Endothelial cell of umbilical vein (primary cell): ENCODE results near the gene FAM222A. TPM values are rescaled to one million over a fixed set of nuclear protein-coding genes. Genes with fewer than 3 reads are reported as not detected.

Source experiments
- BruUV-seq: library from RNA; stranded (reverse); fragments of 400-500 nt; replicated peaks from 2 replicates; lab custom pipeline; 2021; lab: Mats Ljungman, UMichigan
- CTCF ChIA-PET: fragments of 300-600, 350-600 bp; sonication (Branson Sonifier 250); formaldehyde crosslinking; loops from one replicate; lab custom pipeline; 2021; ENCODE audit warnings: antibody characterized with exemption, inconsistent platforms; lab: Charles Lee
- POLR2A ChIA-PET: fragments of 300-600, 350-600 bp; sonication (Branson Sonifier 250); formaldehyde crosslinking; loops from one replicate; lab custom pipeline; 2021; ENCODE audit warnings: antibody characterized with exemption, inconsistent platforms; lab: Charles Lee
- DNase-seq: peaks from one replicate; pipeline ENCODE4 v3.0.0-alpha.2; 2011; ENCODE audit warnings: low read depth, low spot score
- FAIRE-seq: peaks from 2 replicates; lab custom pipeline; 2011; peaks lifted over from hg19 to GRCh38; lab: Jason Lieb, UNC
- H2AFZ ChIP-seq: 2 replicates; pipeline ENCODE4 v1.6.0; 2012; ENCODE audit warnings: low read depth, low read length, control low read depth, inconsistent platforms
- H3K27ac ChIP-seq: 2 replicates; pipeline ENCODE4 v1.5.1; 2011; ENCODE audit warnings: low read depth, mild to moderate bottlenecking, control low read depth, low read length, moderate library complexity; ENCODE audit not compliant: insufficient read depth
- H3K27me3 ChIP-seq, 2 experiments: 2 replicates each; pipeline versions ENCODE4 v1.6.0 to v1.6.1; 2011; ENCODE audit warnings: low read length in 2 of 2, mixed read lengths in 1 of 2; ENCODE audit not compliant: control insufficient read depth in 2 of 2, insufficient read depth in 2 of 2
- H3K36me3 ChIP-seq, 2 experiments: 2 replicates in 1 of 2; 3 replicates in 1 of 2; pipeline ENCODE4 v1.5.1; 2011; ENCODE audit warnings: low read length in 2 of 2, mild to moderate bottlenecking in 1 of 2, moderate library complexity in 1 of 2; ENCODE audit not compliant: control insufficient read depth in 2 of 2, insufficient read depth in 2 of 2; ENCODE audit errors: extremely low read depth in 1 of 2
- H3K4me1 ChIP-seq: 3 replicates; pipeline ENCODE4 v1.5.1; 2011; ENCODE audit warnings: mild to moderate bottlenecking, low read length; ENCODE audit not compliant: control insufficient read depth, insufficient read depth; ENCODE audit errors: extremely low read depth
- H3K4me2 ChIP-seq: 2 replicates; pipeline ENCODE4 v1.6.1; 2011; ENCODE audit warnings: low read length, control low read depth, mixed read lengths; ENCODE audit not compliant: insufficient read depth
- H3K4me3 ChIP-seq, 3 experiments: fragments of 200-600 bp in 1 of 3; sonication (generic), shearing (Covaris generic) in 1 of 3; replicated peaks in 1 of 3; 2 replicates each; pipeline ENCODE4 v1.5.1; 2011 to 2016; ENCODE audit warnings: control low read depth in 3 of 3, low read length in 3 of 3, mild to moderate bottlenecking in 2 of 3, inconsistent platforms in 1 of 3, low read depth in 1 of 3, moderate library complexity in 1 of 3; ENCODE audit not compliant: insufficient read depth in 1 of 3
- H3K79me2 ChIP-seq: 2 replicates; pipeline ENCODE4 v1.6.0; 2012; ENCODE audit warnings: low read length, inconsistent platforms; ENCODE audit not compliant: control insufficient read depth, insufficient read depth
- H3K9ac ChIP-seq: replicated peaks from 2 replicates; pipeline ENCODE3; 2011; ENCODE audit warnings: low read length, control low read depth; ENCODE audit not compliant: insufficient read depth; ENCODE audit errors: extremely low read depth
- H3K9me1 ChIP-seq: replicated peaks from 3 replicates; pipeline ENCODE4 v1.6.0; 2011; ENCODE audit warnings: mild to moderate bottlenecking, low read length; ENCODE audit not compliant: control insufficient read depth, insufficient read depth; ENCODE audit errors: extremely low read depth
- H3K9me3 ChIP-seq: replicated peaks from 2 replicates; pipeline ENCODE4 v1.5.1; 2012; ENCODE audit warnings: low read length, inconsistent platforms; ENCODE audit not compliant: control insufficient read depth, insufficient read depth
- H4K20me1 ChIP-seq: replicated peaks from 2 replicates; pipeline ENCODE3; 2011; ENCODE audit warnings: mild to moderate bottlenecking, low read length; ENCODE audit not compliant: control insufficient read depth, insufficient read depth; ENCODE audit errors: extremely low read depth
- CTCF ChIP-seq, 2 donors: IDR thresholded peaks; 1 replicate in 1 of 2; 2 replicates in 1 of 2; pipeline ENCODE4 v1.5.1; 2011; ENCODE audit warnings: low read length in 2 of 2, mild to moderate bottlenecking in 2 of 2, moderate library complexity in 2 of 2, control low read depth in 1 of 2, inconsistent platforms in 1 of 2, low read depth in 1 of 2; ENCODE audit not compliant: insufficient read depth in 1 of 2; ENCODE audit errors: extremely low read depth in 1 of 2
- EZH2 ChIP-seq: IDR thresholded peaks from 2 replicates; pipeline ENCODE4 v1.6.1; 2012; ENCODE audit warnings: borderline replicate concordance, low read depth, mild to moderate bottlenecking, moderate library complexity, low read length, inconsistent platforms; ENCODE audit not compliant: severe bottlenecking
- FOS ChIP-seq: IDR thresholded peaks from 2 replicates; pipeline ENCODE4 v1.6.1; 2011; ENCODE audit warnings: mild to moderate bottlenecking, low read length, moderate library complexity, borderline replicate concordance; ENCODE audit not compliant: insufficient read depth
- GATA2 ChIP-seq: IDR thresholded peaks from 2 replicates; pipeline ENCODE4 v1.7.0; 2011; ENCODE audit warnings: low read depth, mild to moderate bottlenecking, moderate library complexity, mixed read lengths, low read length; ENCODE audit not compliant: insufficient read length, insufficient read depth
- JUN ChIP-seq: IDR thresholded peaks from 2 replicates; pipeline ENCODE4 v1.6.1; 2011; ENCODE audit warnings: borderline replicate concordance, low read depth; ENCODE audit not compliant: insufficient read length, insufficient read depth
- MYC ChIP-seq: IDR thresholded peaks from one replicate; pipeline ENCODE4 v1.6.1; 2011; ENCODE audit warnings: mild to moderate bottlenecking, low read depth, low read length
- POLR2A ChIP-seq: IDR thresholded peaks from 2 replicates; pipeline ENCODE4 v1.6.1; 2012; ENCODE audit warnings: low read depth, mild to moderate bottlenecking, control low read depth, low read length
- POLR2AphosphoS5 ChIP-seq: IDR thresholded peaks from 2 replicates; pipeline ENCODE4 v1.6.1; 2012; ENCODE audit warnings: low read depth, mild to moderate bottlenecking, control low read depth, low read length, moderate library complexity; ENCODE audit not compliant: insufficient read depth
- dilution Hi-C: fragments of 300-500 bp; cut with MboI; formaldehyde crosslinking; loops from one replicate; pipeline ENCODE4 v1.15.0; 2019; ENCODE audit warnings: low sequenced_read_pairs; ENCODE audit not compliant: extremely low pct_ligation_motif_present
- intact Hi-C: fragments of 100-400 bp; cut with micrococcal nuclease; formaldehyde crosslinking; loops from one replicate; pipeline ENCODE4 v1.10.0; 2022
- polyA plus RNA-seq, 4 experiments: library from polyadenylated mRNA; depleted of rRNA in 3 of 4; stranded (reverse) in 3 of 4; unstranded in 1 of 4; fragments of >200 nt; gene quantifications; 2 replicates each; pipeline versions ENCODE4 v1.2.1 to v1.2.3, GENCODE V29; 2011 to 2012; ENCODE audit warnings: missing spikeins in 1 of 4
- total RNA-seq: library from RNA; stranded (reverse); gene quantifications from 2 replicates; pipeline ENCODE4 v1.2.3, GENCODE V29; 2021
- TF ChIP-seq, protein P1 (sequence below): IDR thresholded peaks from 2 replicates; pipeline ENCODE4 v1.6.1; 2011; ENCODE audit not compliant: insufficient read depth, insufficient read length

Gene FAM222A
- total and polyA plus RNA-seq, 2 donors (not counting 3 experiments of a cell fraction or from before 2014, with no cell fraction given): 0.62 to 1.7 TPM

DNA sequence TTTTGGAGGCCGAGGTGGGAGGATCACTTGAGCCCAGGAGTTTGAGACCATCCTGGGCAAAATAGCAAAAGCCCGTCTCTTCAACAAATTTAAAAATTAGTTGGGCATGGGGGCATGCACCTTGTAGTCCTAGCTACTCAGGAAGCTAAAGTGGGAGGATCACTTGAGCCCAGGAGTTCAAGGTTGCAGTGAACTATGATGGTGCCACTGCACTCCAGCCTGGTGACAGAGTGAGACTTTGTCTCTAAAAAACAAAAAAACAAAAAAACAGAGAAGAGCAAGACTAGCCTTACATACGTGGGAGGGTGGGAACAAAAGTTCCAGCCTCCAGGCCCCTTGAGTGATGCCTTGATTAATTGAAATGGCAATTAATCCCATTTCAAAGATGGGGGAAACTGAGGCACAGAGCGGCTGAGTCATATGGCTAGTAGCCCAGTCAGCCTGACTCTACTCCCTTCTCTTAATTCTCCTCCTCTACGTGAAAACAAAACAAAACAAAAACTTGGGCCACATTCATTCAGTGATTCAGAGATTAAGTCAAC is 3.3 kb upstream of the FAM222A start:
- intact Hi-C loops (loop anchor here (5.0 to 10.0 kb wide), 2 partner anchors 113 to 135 kb away; partner anchors contain the start of genes MMAB and MVK), dilution Hi-C loops (no loop called here)
- Histone ChIP-seq H3K9me1 (no peaks in the 10 kb centered on the region), H2AFZ (no peak overlapping the region), H3K27ac (no peak overlapping the region), H4K20me1 (no peaks in the 10 kb centered on the region), H3K4me2 (no peak overlapping the region), H3K9ac (no peak overlapping the region), H3K9me3 (no peaks in the 10 kb centered on the region), H3K4me1 (no peaks in the 10 kb centered on the region), H3K79me2 (no peaks in the 10 kb centered on the region), H3K4me3 (no peak overlapping the region), H3K36me3 (no peaks in the 10 kb centered on the region), H3K27me3 (peaks cover 17 to 21% of the 10 kb centered on the region in 2 experiments)
- TF ChIP-seq POLR2A (no peak), EZH2 (no peak), JUN (no peak), POLR2AphosphoS5 (no peak), GATA2 (no peak), FOS (no peak), CTCF (IDR thresholded peaks at IDR 0.05; ENCODE audit: extremely low read depth in 1 of 2, insufficient read depth in 1 of 2, low read depth in 1 of 2, low read length in 2 of 2) (no peak), MYC (no peak)
- TF ChIP-seq, protein P1, sequence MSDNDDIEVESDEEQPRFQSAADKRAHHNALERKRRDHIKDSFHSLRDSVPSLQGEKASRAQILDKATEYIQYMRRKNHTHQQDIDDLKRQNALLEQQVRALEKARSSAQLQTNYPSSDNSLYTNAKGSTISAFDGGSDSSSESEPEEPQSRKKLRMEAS: no peak
- BruUV-seq: no TSS peak
- FAIRE-seq (no peak), DNase-seq (no peak)
- ChIA-PET POLR2A (no interaction called here), CTCF (interaction anchor here (1.3 kb wide), 1 partner anchor 282 kb away, joined by 3 read pairs; no protein-coding TSS in a partner anchor)
